Spleen (tissue), 7 donors: ENCODE measurements around the gene FSTL5.

Source experiments
- POLR2A ChIP-seq, 3 donors: fragments of 450-650 bp; IDR thresholded peaks; one replicate each; pipeline ENCODE4 v1.5.1; 2017; ENCODE audit warnings: antibody characterized with exemption in 3 of 3, mild to moderate bottlenecking in 1 of 3
- TF ChIP-seq, protein P1 (sequence below), 11 experiments: fragments of 200-600 bp in 7 of 11; fragments of 450-650 bp in 4 of 11; sonication (generic) in 4 of 11; IDR thresholded peaks in 8 of 11; conservative IDR thresholded peaks in 3 of 11; 1 replicate in 7 of 11; 2 replicates in 4 of 11; pipeline versions ENCODE4 v1.4.0 to v1.8.0; 2016 to 2021; ENCODE audit warnings: antibody characterized with exemption in 11 of 11, inconsistent platforms in 4 of 11, mild to moderate bottlenecking in 1 of 11
- donor health status: DM: no; HTN: no; CAD: no; lungs with moderate emphysema.
- donor health status: DM: no; HTN: no; CAD: no.
- donor health status: DM: no; HTN: no; CAD: no.

DNA sequence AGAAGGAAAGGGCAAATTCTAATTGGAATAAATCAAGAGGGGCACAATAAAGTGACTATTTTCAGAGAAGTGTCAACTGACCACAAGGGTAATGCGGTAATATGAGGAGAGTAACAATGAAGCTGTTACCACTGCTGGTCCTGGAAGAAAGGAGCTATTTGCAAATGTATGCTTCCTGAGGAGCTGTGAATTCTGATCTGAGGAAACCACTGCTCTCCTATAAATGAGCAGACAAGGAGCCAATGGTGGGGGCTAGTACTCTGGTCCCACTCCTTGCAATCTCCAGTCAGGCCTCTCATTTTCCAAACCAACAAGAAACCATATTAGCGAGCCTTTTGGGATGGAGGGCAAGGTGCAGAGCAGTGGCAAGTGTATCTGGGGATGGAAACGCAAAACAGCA lies 770.2 kb downstream of the FSTL5 start:
- TF ChIP-seq, protein P1, sequence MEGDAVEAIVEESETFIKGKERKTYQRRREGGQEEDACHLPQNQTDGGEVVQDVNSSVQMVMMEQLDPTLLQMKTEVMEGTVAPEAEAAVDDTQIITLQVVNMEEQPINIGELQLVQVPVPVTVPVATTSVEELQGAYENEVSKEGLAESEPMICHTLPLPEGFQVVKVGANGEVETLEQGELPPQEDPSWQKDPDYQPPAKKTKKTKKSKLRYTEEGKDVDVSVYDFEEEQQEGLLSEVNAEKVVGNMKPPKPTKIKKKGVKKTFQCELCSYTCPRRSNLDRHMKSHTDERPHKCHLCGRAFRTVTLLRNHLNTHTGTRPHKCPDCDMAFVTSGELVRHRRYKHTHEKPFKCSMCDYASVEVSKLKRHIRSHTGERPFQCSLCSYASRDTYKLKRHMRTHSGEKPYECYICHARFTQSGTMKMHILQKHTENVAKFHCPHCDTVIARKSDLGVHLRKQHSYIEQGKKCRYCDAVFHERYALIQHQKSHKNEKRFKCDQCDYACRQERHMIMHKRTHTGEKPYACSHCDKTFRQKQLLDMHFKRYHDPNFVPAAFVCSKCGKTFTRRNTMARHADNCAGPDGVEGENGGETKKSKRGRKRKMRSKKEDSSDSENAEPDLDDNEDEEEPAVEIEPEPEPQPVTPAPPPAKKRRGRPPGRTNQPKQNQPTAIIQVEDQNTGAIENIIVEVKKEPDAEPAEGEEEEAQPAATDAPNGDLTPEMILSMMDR (IDR thresholded peaks at IDR 0.05 in 8 of 11, conservative IDR thresholded peaks at IDR 0.05 in 3 of 11), result no peak
- TF ChIP-seq POLR2A (IDR thresholded peaks at IDR 0.05), result no peak
